NB4 (cell line): ENCODE results near the gene RASAL2.

ENCODE experiments used
- MAX ChIP-seq: IDR thresholded peaks from 2 replicates; pipeline ENCODE4 v1.6.1; 2011; ENCODE audit warnings: low read depth, low read length
- MYC ChIP-seq: IDR thresholded peaks from 2 replicates; pipeline ENCODE4 v1.6.1; 2011; ENCODE audit warnings: low read depth, low read length
- POLR2A ChIP-seq: IDR thresholded peaks from 2 replicates; pipeline ENCODE4 v1.6.1; 2011; ENCODE audit warnings: mild to moderate bottlenecking; ENCODE audit not compliant: insufficient read length; ENCODE audit errors: extremely low read depth
- TF ChIP-seq, protein P1 (sequence below): IDR thresholded peaks from one replicate; pipeline ENCODE4 v1.5.1; 2012; ENCODE audit warnings: low read depth, low read length

- TF ChIP-seq, protein P1, sequence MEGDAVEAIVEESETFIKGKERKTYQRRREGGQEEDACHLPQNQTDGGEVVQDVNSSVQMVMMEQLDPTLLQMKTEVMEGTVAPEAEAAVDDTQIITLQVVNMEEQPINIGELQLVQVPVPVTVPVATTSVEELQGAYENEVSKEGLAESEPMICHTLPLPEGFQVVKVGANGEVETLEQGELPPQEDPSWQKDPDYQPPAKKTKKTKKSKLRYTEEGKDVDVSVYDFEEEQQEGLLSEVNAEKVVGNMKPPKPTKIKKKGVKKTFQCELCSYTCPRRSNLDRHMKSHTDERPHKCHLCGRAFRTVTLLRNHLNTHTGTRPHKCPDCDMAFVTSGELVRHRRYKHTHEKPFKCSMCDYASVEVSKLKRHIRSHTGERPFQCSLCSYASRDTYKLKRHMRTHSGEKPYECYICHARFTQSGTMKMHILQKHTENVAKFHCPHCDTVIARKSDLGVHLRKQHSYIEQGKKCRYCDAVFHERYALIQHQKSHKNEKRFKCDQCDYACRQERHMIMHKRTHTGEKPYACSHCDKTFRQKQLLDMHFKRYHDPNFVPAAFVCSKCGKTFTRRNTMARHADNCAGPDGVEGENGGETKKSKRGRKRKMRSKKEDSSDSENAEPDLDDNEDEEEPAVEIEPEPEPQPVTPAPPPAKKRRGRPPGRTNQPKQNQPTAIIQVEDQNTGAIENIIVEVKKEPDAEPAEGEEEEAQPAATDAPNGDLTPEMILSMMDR: no peak
- TF ChIP-seq MAX (no peak), POLR2A (no peak), MYC (no peak)
Observed at GRCh38 chr1:178417858-178418257, 324.0 kb downstream of the RASAL2 start.
